Common myeloid progenitor, CD34-positive (primary cell): ENCODE results near the gene KIAA1328.

Experiments
- CTCF ChIA-PET: fragments of 350-600 bp; sonication (Branson Sonifier 250); formaldehyde crosslinking; loops from one replicate; lab custom pipeline; 2021; ENCODE audit warnings: antibody characterized with exemption; lab: Charles Lee
- POLR2A ChIA-PET: fragments of 350-600 bp; sonication (Branson Sonifier 250); formaldehyde crosslinking; loops from one replicate; lab custom pipeline; 2021; ENCODE audit warnings: antibody characterized with exemption; lab: Charles Lee
- DNase-seq, 3 donors: peaks; one replicate each; pipeline versions ENCODE4 v3.0.0 to v3.0.0-alpha.2; 2013
- H3K27ac ChIP-seq, 2 experiments: 1 replicate in 1 of 2; 2 replicates in 1 of 2; pipeline ENCODE4 v1.7.0; 2013; ENCODE audit warnings: inconsistent platforms in 2 of 2, low read length in 2 of 2, mild to moderate bottlenecking in 2 of 2, low read depth in 1 of 2, moderate library complexity in 1 of 2; ENCODE audit not compliant: severe bottlenecking in 2 of 2, insufficient read depth in 1 of 2, poor library complexity in 1 of 2
- H3K27me3 ChIP-seq, 5 experiments: replicated peaks in 2 of 5; 1 replicate in 3 of 5; 2 replicates in 2 of 5; pipeline versions ENCODE4 v1.6.1 to v1.7.0; 2013; ENCODE audit warnings: low read length in 4 of 5, mild to moderate bottlenecking in 2 of 5, moderate library complexity in 2 of 5, inconsistent platforms in 1 of 5; ENCODE audit not compliant: insufficient read depth in 5 of 5, control insufficient read depth in 4 of 5
- H3K36me3 ChIP-seq, 4 experiments: 1 replicate in 2 of 4; 2 replicates in 2 of 4; pipeline versions ENCODE4 v1.6.1 to v1.7.0; 2013; ENCODE audit warnings: low read length in 3 of 4, control low read depth in 1 of 4, mild to moderate bottlenecking in 1 of 4; ENCODE audit not compliant: control insufficient read depth in 4 of 4, insufficient read depth in 4 of 4
- H3K4me1 ChIP-seq, 4 experiments: 1 replicate in 3 of 4; 2 replicates in 1 of 4; pipeline versions ENCODE4 v1.6.1 to v1.7.1; 2013; ENCODE audit warnings: low read length in 3 of 4, mild to moderate bottlenecking in 3 of 4, control low read depth in 1 of 4, inconsistent platforms in 1 of 4, moderate library complexity in 1 of 4; ENCODE audit not compliant: control insufficient read depth in 4 of 4, insufficient read depth in 4 of 4; ENCODE audit errors: control extremely low read depth in 1 of 4
- H3K4me3 ChIP-seq, 7 experiments: 1 replicate in 4 of 7; 2 replicates in 3 of 7; pipeline versions ENCODE4 v1.5.1 to v1.7.0; 2013; ENCODE audit warnings: mild to moderate bottlenecking in 7 of 7, low read length in 6 of 7, moderate library complexity in 6 of 7, inconsistent platforms in 2 of 7, low read depth in 2 of 7, control low read depth in 1 of 7; ENCODE audit not compliant: insufficient read depth in 4 of 7, control insufficient read depth in 1 of 7; ENCODE audit errors: extremely low read depth in 1 of 7
- H3K9me3 ChIP-seq, 5 experiments: 1 replicate in 4 of 5; 2 replicates in 1 of 5; pipeline versions ENCODE4 v1.6.1 to v1.7.1; 2013; ENCODE audit warnings: low read length in 4 of 5, mild to moderate bottlenecking in 2 of 5, inconsistent platforms in 1 of 5, low read depth in 1 of 5, moderate library complexity in 1 of 5; ENCODE audit not compliant: control insufficient read depth in 4 of 5, insufficient read depth in 2 of 5; ENCODE audit errors: control extremely low read depth in 1 of 5
- WGBS: methylation state at CpG from one replicate; pipeline ENCODE4 v1.1.5; 2013; ENCODE audit not compliant: insufficient coverage; 5-methylcytosine and 5-hydroxymethylcytosine counted together

KIAA1328 gene

GRCh38 chr18:37135177-37135576 lies 306.2 kb downstream of the KIAA1328 start:
- Histone ChIP-seq H3K36me3 (no peaks in the 10 kb centered on the region), H3K4me1 (no peaks in the 10 kb centered on the region), H3K4me3 (no peak overlapping the region), H3K27ac (no peak overlapping the region), H3K27me3 (no peaks in the 10 kb centered on the region), H3K9me3 (peaks cover 0 to 2% (median 1%) of the 10 kb centered on the region in 5 experiments)
- POLR2A ChIA-PET = no interaction called here
- CTCF ChIA-PET = no interaction called here
- 100% methylated on average over 1 of the region's 4 CpGs for WGBS
- no peak for DNase-seq

GRCh38 chr18:37138456-37138855 lies 309.5 kb downstream of the KIAA1328 start:
- 100% methylated on average over 1 of the region's 3 CpGs for WGBS
- peaks cover 0 to 2% (median 0%) of the 10 kb centered on the region in 5 experiments for H3K9me3 ChIP-seq
- POLR2A ChIA-PET = no interaction called here

GRCh38 chr18:37139876-37140275 lies 310.9 kb downstream of the KIAA1328 start:
- DNase-seq = no peak
- no peaks in the 10 kb centered on the region for H3K4me1 ChIP-seq
- CTCF ChIA-PET = no interaction called here
- POLR2A ChIA-PET = no interaction called here
- no peak overlapping the region for H3K4me3 ChIP-seq
- H3K27ac ChIP-seq = no peak overlapping the region
- H3K36me3 ChIP-seq = no peaks in the 10 kb centered on the region
- no CpG with 5 or more reads among the region's 1 CpG for WGBS
- peaks cover 0 to 2% (median 0%) of the 10 kb centered on the region in 5 experiments for H3K9me3 ChIP-seq
- no peaks in the 10 kb centered on the region for H3K27me3 ChIP-seq

More at GRCh38 chr18:37138456-37138855, 309.5 kb downstream of the KIAA1328 start:
- Histone ChIP-seq H3K4me3 (no peak overlapping the region), H3K4me1 (no peaks in the 10 kb centered on the region), H3K36me3 (no peaks in the 10 kb centered on the region), H3K27me3 (no peaks in the 10 kb centered on the region), H3K27ac (no peak overlapping the region)
- DNase-seq = no peak
- CTCF ChIA-PET = no interaction called here

- Histone ChIP-seq H3K9me3 (no peaks in the 10 kb centered on the region), H3K27ac (no peak overlapping the region), H3K4me3 (no peak overlapping the region), H3K4me1 (no peaks in the 10 kb centered on the region), H3K27me3 (no peaks in the 10 kb centered on the region), H3K36me3 (no peaks in the 10 kb centered on the region)
- CTCF ChIA-PET = no interaction called here
- POLR2A ChIA-PET = no interaction called here
- DNase-seq = no peak
- WGBS = 100% methylated on average over 2 of the region's 4 CpGs
Measured at GRCh38 chr18:37144921-37145320, 316.0 kb downstream of the KIAA1328 start.

- CTCF ChIA-PET = no interaction called here
Measured at GRCh38 chr18:37156330-37156942, 327.5 kb downstream of the KIAA1328 start.

GRCh38 chr18:37160038-37160820 lies 331.3 kb downstream of the KIAA1328 start:
- CTCF ChIA-PET = interaction anchor here (1.5 kb wide), 1 partner anchor 37 kb away, joined by 3 read pairs; no protein-coding TSS in a partner anchor

More at GRCh38 chr18:37156330-37156942, 327.5 kb downstream of the KIAA1328 start:
- H3K4me1 ChIP-seq = peaks cover 0 to 2% (median 0%) of the 10 kb centered on the region in 4 experiments
- no peak overlapping the region for H3K27ac ChIP-seq
- peaks cover 0 to 1% (median 0%) of the 10 kb centered on the region in 5 experiments for H3K9me3 ChIP-seq
- no peaks in the 10 kb centered on the region for H3K36me3 ChIP-seq
- H3K27me3 ChIP-seq = no peaks in the 10 kb centered on the region
- WGBS = 6% methylated on average over 2 of the region's 7 CpGs
- DNase-seq = peak; percentile 1 to 43 (median 20)
- H3K4me3 ChIP-seq = no peak overlapping the region
- POLR2A ChIA-PET = no interaction called here

GRCh38 chr18:37161491-37161890 lies 332.6 kb downstream of the KIAA1328 start:
- no CpG with 5 or more reads among the region's 1 CpG for WGBS
- Histone ChIP-seq H3K36me3 (no peaks in the 10 kb centered on the region), H3K4me3 (no peak overlapping the region), H3K27ac (no peak overlapping the region), H3K9me3 (no peaks in the 10 kb centered on the region), H3K4me1 (peaks cover 0 to 2% (median 0%) of the 10 kb centered on the region in 4 experiments), H3K27me3 (no peaks in the 10 kb centered on the region)
- DNase-seq = no peak
- ChIA-PET CTCF (no interaction called here), POLR2A (no interaction called here)

More at GRCh38 chr18:37160038-37160820, 331.3 kb downstream of the KIAA1328 start:
- Histone ChIP-seq H3K4me3 (no peak overlapping the region), H3K9me3 (no peaks in the 10 kb centered on the region), H3K4me1 (peaks cover 0 to 2% (median 0%) of the 10 kb centered on the region in 4 experiments), H3K27ac (no peak overlapping the region), H3K27me3 (no peaks in the 10 kb centered on the region), H3K36me3 (no peaks in the 10 kb centered on the region)
- POLR2A ChIA-PET = no interaction called here
- DNase-seq = no peak
- 80% methylated on average over 2 of the region's 3 CpGs for WGBS
